Fibroblast of mammary gland (primary cell): ENCODE data around the gene E2F2.

ENCODE experiments used
- DNase-seq: peaks from one replicate; pipeline ENCODE4 v3.0.0-alpha.2; 2010; ENCODE audit warnings: low read depth
- H3K4me3 ChIP-seq: 2 replicates; pipeline ENCODE4 v1.5.1; 2011; ENCODE audit warnings: low read depth, mild to moderate bottlenecking, low read length, moderate library complexity; ENCODE audit not compliant: control insufficient read depth
- TF ChIP-seq, protein P1 (sequence below): conservative IDR thresholded peaks from 2 replicates; pipeline ENCODE4 v1.5.1; 2011; ENCODE audit warnings: low read depth, low read length, inconsistent platforms; ENCODE audit not compliant: control insufficient read depth, insufficient read depth

E2F2 gene

DNA sequence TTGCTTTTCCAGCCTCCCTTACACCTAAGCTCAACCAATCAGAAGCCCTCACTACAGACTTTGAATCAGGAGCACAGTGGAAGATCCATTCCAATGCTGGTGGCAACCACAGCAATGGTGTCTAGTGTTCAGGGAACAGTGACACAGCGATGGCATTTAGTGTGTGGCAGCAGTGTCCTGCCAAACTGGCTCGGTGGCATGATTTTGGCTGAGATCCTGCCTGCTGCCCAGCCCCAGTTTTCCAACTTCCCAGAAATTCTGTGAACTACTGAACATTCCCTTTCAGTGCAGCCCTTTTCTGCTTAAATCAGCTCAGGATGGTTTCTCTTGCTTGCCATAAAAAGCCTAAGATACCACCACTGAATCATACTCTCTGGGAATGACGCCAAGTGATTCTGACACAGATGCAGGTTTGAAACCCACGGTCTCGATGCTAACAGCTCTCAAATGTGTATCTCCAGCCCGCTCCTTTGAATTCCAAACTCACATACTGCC lies 55.9 kb downstream of the E2F2 start:
- TF ChIP-seq, protein P1, sequence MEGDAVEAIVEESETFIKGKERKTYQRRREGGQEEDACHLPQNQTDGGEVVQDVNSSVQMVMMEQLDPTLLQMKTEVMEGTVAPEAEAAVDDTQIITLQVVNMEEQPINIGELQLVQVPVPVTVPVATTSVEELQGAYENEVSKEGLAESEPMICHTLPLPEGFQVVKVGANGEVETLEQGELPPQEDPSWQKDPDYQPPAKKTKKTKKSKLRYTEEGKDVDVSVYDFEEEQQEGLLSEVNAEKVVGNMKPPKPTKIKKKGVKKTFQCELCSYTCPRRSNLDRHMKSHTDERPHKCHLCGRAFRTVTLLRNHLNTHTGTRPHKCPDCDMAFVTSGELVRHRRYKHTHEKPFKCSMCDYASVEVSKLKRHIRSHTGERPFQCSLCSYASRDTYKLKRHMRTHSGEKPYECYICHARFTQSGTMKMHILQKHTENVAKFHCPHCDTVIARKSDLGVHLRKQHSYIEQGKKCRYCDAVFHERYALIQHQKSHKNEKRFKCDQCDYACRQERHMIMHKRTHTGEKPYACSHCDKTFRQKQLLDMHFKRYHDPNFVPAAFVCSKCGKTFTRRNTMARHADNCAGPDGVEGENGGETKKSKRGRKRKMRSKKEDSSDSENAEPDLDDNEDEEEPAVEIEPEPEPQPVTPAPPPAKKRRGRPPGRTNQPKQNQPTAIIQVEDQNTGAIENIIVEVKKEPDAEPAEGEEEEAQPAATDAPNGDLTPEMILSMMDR: no peak
- H3K4me3 ChIP-seq: no peak overlapping the region

GRCh38 chr1:23473037-23473800 lies 57.8 kb downstream of the E2F2 start:
- peak; percentile 68 for DNase-seq
- TF ChIP-seq, protein P1: no peak
- H3K4me3 ChIP-seq: no peak overlapping the region

More for the DNA sequence above, 55.9 kb downstream of the E2F2 start:
- DNase-seq: peak; percentile 97

GRCh38 chr1:23472351-23473036 lies 58.5 kb downstream of the E2F2 start:
- no peak overlapping the region for H3K4me3 ChIP-seq
- TF ChIP-seq, protein P1: no peak
- no peak for DNase-seq

- H3K4me3 ChIP-seq: no peak overlapping the region
- TF ChIP-seq, protein P1: no peak
- DNase-seq: no peak
Measured at GRCh38 chr1:23471473-23472075, 59.5 kb downstream of the E2F2 start.

GRCh38 chr1:23470282-23471070 lies 60.6 kb downstream of the E2F2 start:
- DNase-seq: peak; percentile 98
- H3K4me3 ChIP-seq: no peak overlapping the region
- TF ChIP-seq, protein P1: no peak

DNA sequence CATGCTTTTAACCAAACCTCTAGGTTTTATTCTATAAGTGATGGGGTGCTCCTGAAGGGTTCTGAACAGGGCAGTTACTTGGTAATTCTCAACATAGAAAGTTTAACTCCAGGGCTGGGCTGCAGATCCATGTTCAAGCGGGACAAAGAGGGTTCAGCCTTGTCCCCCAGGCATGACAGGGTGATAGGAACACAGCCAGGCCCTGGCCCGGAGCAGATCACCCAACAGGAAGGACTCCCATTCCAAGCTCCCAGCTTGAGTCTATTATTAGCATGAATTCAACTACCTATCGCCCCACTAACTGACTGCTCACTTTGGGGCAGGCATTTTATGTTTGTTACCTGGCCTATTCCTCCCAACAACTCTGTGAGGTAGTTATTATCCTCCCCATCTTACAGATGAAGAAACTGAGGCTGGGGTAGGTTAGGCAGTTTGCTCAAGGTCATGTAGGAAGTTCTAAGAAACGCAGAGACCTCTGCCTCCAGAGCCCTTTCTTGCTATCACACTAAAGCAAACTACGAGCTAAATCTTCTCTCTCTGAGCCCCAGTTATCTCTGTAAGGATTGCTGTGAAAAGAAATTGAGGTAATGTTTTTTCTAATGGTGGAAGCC lies 61.6 kb downstream of the E2F2 start:
- H3K4me3 ChIP-seq: no peak overlapping the region
- DNase-seq: no peak
- TF ChIP-seq, protein P1: no peak
